NCI-H2107 (cell line): ENCODE measurements around the gene INF2.
"Not testable (repeated sequence)": the region's sequence is repeated elsewhere in the genome, so short reads cannot be mapped to it uniquely, and the experiment has no call there.

Source experiments
- DNase-seq: peaks from one replicate; lab custom pipeline; 2025; lab: John Stamatoyannopoulos, UW

Gene INF2

GRCh38 chr14:104657101-104657524 is 32.3 kb upstream of the INF2 start:
- no peak for DNase-seq

GRCh38 chr14:104657563-104658324 is 31.7 kb upstream of the INF2 start:
- no peak for DNase-seq

GRCh38 chr14:104658325-104658712 is 31.1 kb upstream of the INF2 start:
- no peak for DNase-seq

GRCh38 chr14:104659146-104659545 is 30.3 kb upstream of the INF2 start:
- DNase-seq, result no peak

- no peak for DNase-seq
Measured at GRCh38 chr14:104659764-104660523, 29.5 kb upstream of the INF2 start.

GRCh38 chr14:104660597-104660996 is 28.8 kb upstream of the INF2 start:
- no peak for DNase-seq

GRCh38 chr14:104661086-104661485 is 28.3 kb upstream of the INF2 start:
- DNase-seq, result no peak

GRCh38 chr14:104661528-104662157 is 27.8 kb upstream of the INF2 start:
- not testable (repeated sequence) for DNase-seq

GRCh38 chr14:104662472-104662871 is 26.9 kb upstream of the INF2 start:
- not testable (repeated sequence) for DNase-seq

- DNase-seq, result no peak
Measured at GRCh38 chr14:104664107-104664506, 25.3 kb upstream of the INF2 start.

- DNase-seq, result no peak
Measured at GRCh38 chr14:104664588-104664987, 24.8 kb upstream of the INF2 start.

GRCh38 chr14:104665114-104665656 is 24.2 kb upstream of the INF2 start:
- DNase-seq, result no peak

GRCh38 chr14:104665657-104666522 is 23.5 kb upstream of the INF2 start:
- DNase-seq, result no peak

GRCh38 chr14:104666523-104666895 is 22.9 kb upstream of the INF2 start:
- not testable (repeated sequence) for DNase-seq

GRCh38 chr14:104666981-104667380 is 22.4 kb upstream of the INF2 start:
- no peak for DNase-seq

GRCh38 chr14:104669697-104670096 is 19.7 kb upstream of the INF2 start:
- no peak for DNase-seq

GRCh38 chr14:104671330-104671977 is 18.0 kb upstream of the INF2 start:
- DNase-seq, result not testable (repeated sequence)

- not testable (repeated sequence) for DNase-seq
Measured at GRCh38 chr14:104672119-104672518, 17.3 kb upstream of the INF2 start.

GRCh38 chr14:104673481-104673880 is 15.9 kb upstream of the INF2 start:
- DNase-seq, result no peak

- no peak for DNase-seq
Measured at GRCh38 chr14:104675447-104675846, 14.0 kb upstream of the INF2 start.

- DNase-seq, result no peak
Measured at GRCh38 chr14:104676130-104676693, 13.2 kb upstream of the INF2 start.
